K562 (cell line): Measurements from ENCODE around the gene SLC4A3. TPM values are rescaled to one million over a fixed set of nuclear protein-coding genes. Genes with fewer than 3 reads are reported as not detected.

ENCODE experiments used
- ATAC-seq: fragments of 200-7000 bp; cut with Tn5 transposase; 3 replicates; pipeline ENCODE4 v1.9.1; 2020; ENCODE audit warnings: moderate library complexity
- BruUV-seq: library from RNA; stranded (reverse); fragments of 400-500 nt; replicated peaks from 2 replicates; lab custom pipeline; 2021; lab: Mats Ljungman, UMichigan
- CTCF ChIA-PET: fragments of 300-600 bp; formaldehyde crosslinking; extraction: SDS; loops from one replicate; lab custom pipeline; 2021; ENCODE audit warnings: low intra/inter-chr PET ratio; lab: Yijun Ruan, JAX
- POLR2A ChIA-PET: fragments of 300-600, 350-650 bp; sonication (Branson Sonifier 250); formaldehyde crosslinking; extraction: SDS; loops from one replicate; lab custom pipeline; 2021; ENCODE audit warnings: antibody characterized with exemption, inconsistent platforms; lab: Yijun Ruan, JAX
- DNase-seq, 4 experiments: peaks; one replicate each; pipeline versions ENCODE4 v3.0.0 to v3.0.0-alpha.2; 2011 to 2018; ENCODE audit warnings: low spot score in 3 of 4, mixed read lengths in 3 of 4; ENCODE audit errors: extremely low read depth in 1 of 4
- FAIRE-seq: peaks from 2 replicates; lab custom pipeline; 2011; peaks lifted over from hg19 to GRCh38; lab: Jason Lieb, UNC
- H2AFZ ChIP-seq: 2 replicates; pipeline ENCODE4 v1.6.0; 2011; ENCODE audit warnings: low read depth, low read length, control low read depth, inconsistent platforms
- H3K27ac ChIP-seq: fragments of 200-600 bp; 3 replicates; pipeline ENCODE4 v1.8.0; 2011; ENCODE audit warnings: low read depth, mild to moderate bottlenecking, control low read depth, inconsistent platforms, low read length, moderate library complexity, mixed read lengths; ENCODE audit errors: extremely low read depth
- H3K27me3 ChIP-seq, 2 experiments: fragments of 300-600 bp in 1 of 2; 2 replicates in 1 of 2; 3 replicates in 1 of 2; pipeline versions ENCODE4 v1.6.0 to v1.8.0; 2011; ENCODE audit warnings: inconsistent platforms in 2 of 2, low read length in 2 of 2, mild to moderate bottlenecking in 1 of 2, mixed read lengths in 1 of 2, moderate library complexity in 1 of 2; ENCODE audit not compliant: control insufficient read depth in 2 of 2, insufficient read depth in 2 of 2
- H3K36me3 ChIP-seq: fragments of 300-600 bp; 3 replicates; pipeline ENCODE4 v1.8.0; 2011; ENCODE audit warnings: mild to moderate bottlenecking, low read length, inconsistent platforms; ENCODE audit not compliant: control insufficient read depth, insufficient read depth
- H3K4me1 ChIP-seq, 2 experiments: fragments of 200-600 bp in 1 of 2; replicated peaks in 1 of 2; 2 replicates in 1 of 2; 3 replicates in 1 of 2; pipeline versions ENCODE4 v1.5.1 to v1.8.0; 2011; ENCODE audit warnings: inconsistent platforms in 2 of 2, low read length in 2 of 2, mild to moderate bottlenecking in 1 of 2, mixed read lengths in 1 of 2, moderate library complexity in 1 of 2; ENCODE audit not compliant: control insufficient read depth in 2 of 2, insufficient read depth in 2 of 2
- H3K4me2 ChIP-seq: 2 replicates; pipeline ENCODE4 v1.6.1; 2011; ENCODE audit warnings: low read length, control low read depth, inconsistent platforms, mixed read lengths; ENCODE audit not compliant: insufficient read depth
- H3K4me3 ChIP-seq: fragments of 200-600 bp; sonication (generic), shearing (Covaris generic); 2 replicates; pipeline ENCODE4 v1.5.1; 2016; ENCODE audit warnings: control low read depth, inconsistent platforms
- H3K79me2 ChIP-seq: fragments of 200-600 bp; 3 replicates; pipeline ENCODE4 v1.8.0; 2011; ENCODE audit warnings: low read length, inconsistent platforms; ENCODE audit not compliant: control insufficient read depth, insufficient read depth
- H3K9ac ChIP-seq, 2 experiments: 2 replicates each; pipeline versions ENCODE4 v1.6.0 to v1.6.1; 2011; ENCODE audit warnings: low read depth in 2 of 2, low read length in 2 of 2, control low read depth in 1 of 2, inconsistent platforms in 1 of 2, mild to moderate bottlenecking in 1 of 2, mixed read lengths in 1 of 2; ENCODE audit not compliant: insufficient read depth in 1 of 2
- H3K9me1 ChIP-seq: one replicate; pipeline ENCODE4 v1.6.0; 2011; ENCODE audit warnings: inconsistent platforms, mild to moderate bottlenecking, low read length, moderate library complexity; ENCODE audit not compliant: control insufficient read depth, insufficient read depth
- H3K9me3 ChIP-seq: replicated peaks from 2 replicates; pipeline ENCODE4 v1.5.1; 2011; ENCODE audit warnings: low read depth, low read length, inconsistent platforms; ENCODE audit not compliant: control insufficient read depth, insufficient read depth
- H4K20me1 ChIP-seq: replicated peaks from 2 replicates; pipeline ENCODE4 v1.6.1; 2011; ENCODE audit warnings: low read length, inconsistent platforms, mixed read lengths; ENCODE audit not compliant: control insufficient read depth, insufficient read depth
- CCAR2 ChIP-seq: fragments of 200-400 bp; formaldehyde crosslinking; IDR thresholded peaks from 2 replicates; pipeline ENCODE4 v1.6.1; 2017; ENCODE audit warnings: mild to moderate bottlenecking, low read depth, low read length
- HNRNPK ChIP-seq: fragments of 200-400 bp; formaldehyde crosslinking; IDR thresholded peaks from one replicate; pipeline ENCODE4 v1.6.1; 2018; ENCODE audit warnings: mild to moderate bottlenecking, low read depth, low read length; ENCODE audit not compliant: poor library complexity, severe bottlenecking
- KHSRP ChIP-seq: fragments of 450-650 bp; IDR thresholded peaks from 2 replicates; pipeline ENCODE4 v1.6.1; 2017
- RBM34 ChIP-seq: fragments of 200-400 bp; formaldehyde crosslinking; IDR thresholded peaks from 2 replicates; pipeline ENCODE4 v1.6.1; 2018; ENCODE audit warnings: low read length, borderline replicate concordance; ENCODE audit not compliant: insufficient read depth
- SIRT6 ChIP-seq: IDR thresholded peaks from one replicate; pipeline ENCODE4 v1.6.1; 2012; ENCODE audit warnings: low read depth, mild to moderate bottlenecking, control low read depth, inconsistent platforms, low read length, moderate library complexity
- SIX5 ChIP-seq, 2 experiments: IDR thresholded peaks; 2 replicates each; pipeline ENCODE4 v1.6.1; 2011; ENCODE audit warnings: low read length in 2 of 2, borderline replicate concordance in 1 of 2, low read depth in 1 of 2, mild to moderate bottlenecking in 1 of 2, moderate library complexity in 1 of 2; ENCODE audit not compliant: insufficient read depth in 1 of 2
- SMAD1 ChIP-seq: fragments of 150-350 bp; IDR thresholded peaks from 2 replicates; pipeline ENCODE4 v1.6.1; 2014; ENCODE audit warnings: low read length, low read depth; ENCODE audit not compliant: partially characterized antibody
- SMAD4 ChIP-seq: fragments of 250-450 bp; sonication (Bioruptor Pico); conservative IDR thresholded peaks from 2 replicates; pipeline ENCODE4 v1.8.0; 2021; ENCODE audit warnings: inconsistent platforms, mild to moderate bottlenecking, moderate library complexity
- SMARCA4 ChIP-seq: fragments of 450-650 bp; IDR thresholded peaks from 2 replicates; pipeline ENCODE4 v1.6.1; 2016
- ZBED1 ChIP-seq: IDR thresholded peaks from 2 replicates; pipeline ENCODE4 v1.6.1; 2014
- ZNF165 ChIP-seq: fragments of 250-450 bp; sonication (Bioruptor Pico); IDR thresholded peaks from 2 replicates; pipeline ENCODE4 v1.4.0; 2020; ENCODE audit warnings: borderline replicate concordance
- ZNF263 ChIP-seq: sonication (generic); formaldehyde crosslinking; IDR thresholded peaks from 2 replicates; pipeline ENCODE4 v1.8.0; 2022; ENCODE audit warnings: mild to moderate bottlenecking, missing genetic modification reagents, borderline replicate concordance
- ZNF274 ChIP-seq: IDR thresholded peaks from 2 replicates; pipeline ENCODE4 v1.6.1; 2011; ENCODE audit warnings: low read depth, mild to moderate bottlenecking, low read length, moderate library complexity, borderline replicate concordance
- ZNF280A ChIP-seq: fragments of 450-650 bp; IDR thresholded peaks from 2 replicates; pipeline ENCODE4 v1.6.1; 2018; ENCODE audit warnings: mild to moderate bottlenecking, low read depth; ENCODE audit not compliant: partially characterized antibody
- ZNF282 ChIP-seq: sonication (generic); formaldehyde crosslinking; IDR thresholded peaks from 2 replicates; pipeline ENCODE4 v1.8.1; 2023; ENCODE audit warnings: missing genetic modification reagents
- ZNF778 ChIP-seq: fragments of 450-650 bp; formaldehyde crosslinking; IDR thresholded peaks from 2 replicates; pipeline ENCODE4 v1.4.0; 2020; ENCODE audit warnings: mild to moderate bottlenecking, moderate library complexity
- WGBS: fragments of 100-300 bp; shearing (Covaris generic); methylation state at CpG from one replicate; pipeline ENCODE4 v1.1.6; 2016; ENCODE audit warnings: low coverage, mixed read lengths; ENCODE audit not compliant: insufficient coverage; ENCODE audit errors: missing lambda C conversion rate; 5-methylcytosine and 5-hydroxymethylcytosine counted together
- in situ Hi-C: fragments of 300-500 bp; cut with MboI; formaldehyde crosslinking; loops from 4 replicates; pipeline ENCODE4 v1.15.0; 2018; ENCODE audit warnings: inconsistent platforms, mixed read lengths
- intact Hi-C: fragments of 100-400 bp; cut with micrococcal nuclease; formaldehyde crosslinking; loops from 2 replicates; pipeline ENCODE4 v1.14.2; 2022
- polyA plus RNA-seq, 8 experiments: library from polyadenylated mRNA; depleted of rRNA in 4 of 8; stranded (reverse) in 5 of 8; unstranded in 3 of 8; fragments of >200 nt; fragmentation: Nextera tagmentation in 2 of 8; fragmentation: Illumina TruSeq in 1 of 8; extraction: Ambion mirVana in 2 of 8; extraction: Trizol in 1 of 8; gene quantifications; 2 replicates each; pipeline versions ENCODE4 v1.2.1 to v1.2.3, GENCODE V29; 2011 to 2014; ENCODE audit warnings: inconsistent platforms in 1 of 8, missing spikeins in 1 of 8
- total RNA-seq, 7 experiments: library from RNA; depleted of rRNA in 6 of 7; stranded (reverse); fragments of >200 nt in 6 of 7; fragmentation: Illumina TruSeq in 2 of 7; extraction: Trizol in 2 of 7; gene quantifications; 2 replicates each; pipeline versions ENCODE4 v1.2.1 to v1.2.3, GENCODE V29; 2011 to 2021; ENCODE audit warnings: low replicate concordance in 1 of 7
- TF ChIP-seq, protein P1 (sequence below): sonication (generic); formaldehyde crosslinking; IDR thresholded peaks from 2 replicates; pipeline ENCODE4 v1.5.0; 2020; ENCODE audit warnings: missing genetic modification reagents

SLC4A3 gene
- total and polyA plus RNA-seq, 9 of the 15 experiments (the other 6 are each of a cell fraction or from before 2014, with no cell fraction given), result 0.04 to 0.31 (median 0.16) TPM; not detected in 5

DNA sequence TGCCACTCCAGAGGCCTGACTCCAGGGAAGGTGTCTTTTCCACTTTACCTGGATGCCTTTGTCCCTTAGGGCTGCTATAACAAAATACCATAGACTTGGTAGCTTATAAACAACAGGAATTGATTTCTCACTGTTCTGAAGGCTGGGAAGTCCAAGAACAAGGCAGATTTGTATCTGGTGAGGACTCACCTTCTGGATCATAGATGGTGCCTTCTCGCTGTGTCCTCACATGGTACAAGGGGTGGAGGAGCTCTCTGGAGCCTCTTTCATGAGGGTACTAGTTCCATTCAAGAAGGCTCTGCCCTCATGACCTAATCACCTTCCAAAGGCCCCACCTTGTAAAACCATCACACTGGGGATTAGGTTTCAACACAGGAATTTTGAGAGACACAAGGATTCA lies 52.1 kb downstream of the SLC4A3 start:
- no peaks in the 10 kb centered on the region for H3K36me3 ChIP-seq
- no peaks in the 10 kb centered on the region for H3K79me2 ChIP-seq
- H3K27ac ChIP-seq, result no peak overlapping the region
- H3K9me1 ChIP-seq, result no peaks in the 10 kb centered on the region
- ChIA-PET CTCF (no interaction called here), POLR2A (interaction anchor here (1.0 kb wide), 1 partner anchor 11 kb away, joined by 3 read pairs; no protein-coding TSS in a partner anchor)
- no peak for ATAC-seq
- H4K20me1 ChIP-seq, result no peaks in the 10 kb centered on the region
- H3K4me3 ChIP-seq, result no peak overlapping the region
- H2AFZ ChIP-seq, result no peak overlapping the region
- TF ChIP-seq SMAD1 (no peak), ZNF778 (CRISPR knock-in tag) (no peak), SMAD4 (CRISPR knock-in tag) (no peak), HNRNPK (no peak), ZNF280A (no peak), ZNF274 (no peak), SMARCA4 (no peak), SIX5 (IDR thresholded peaks at IDR 0.05; ENCODE audit: borderline replicate concordance in 1 of 2, insufficient read depth in 1 of 2, low read depth in 1 of 2, low read length in 2 of 2) (no peak), SIRT6 (no peak), ZNF282 (no peak), RBM34 (no peak), ZBED1 (no peak), CCAR2 (no peak), KHSRP (no peak), ZNF165 (CRISPR knock-in tag) (no peak), ZNF263 (CRISPR knock-in tag) (no peak)
- TF ChIP-seq, protein P1, sequence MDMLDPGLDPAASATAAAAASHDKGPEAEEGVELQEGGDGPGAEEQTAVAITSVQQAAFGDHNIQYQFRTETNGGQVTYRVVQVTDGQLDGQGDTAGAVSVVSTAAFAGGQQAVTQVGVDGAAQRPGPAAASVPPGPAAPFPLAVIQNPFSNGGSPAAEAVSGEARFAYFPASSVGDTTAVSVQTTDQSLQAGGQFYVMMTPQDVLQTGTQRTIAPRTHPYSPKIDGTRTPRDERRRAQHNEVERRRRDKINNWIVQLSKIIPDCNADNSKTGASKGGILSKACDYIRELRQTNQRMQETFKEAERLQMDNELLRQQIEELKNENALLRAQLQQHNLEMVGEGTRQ (CRISPR knock-in tag), result no peak
- intact Hi-C loops (no loop called here), in situ Hi-C loops (no loop called here)
- no peaks in the 10 kb centered on the region for H3K27me3 ChIP-seq
- no peaks in the 10 kb centered on the region for H3K9me3 ChIP-seq
- H3K4me2 ChIP-seq, result no peak overlapping the region
- BruUV-seq, result no TSS peak
- peaks cover 0 to 3% of the 10 kb centered on the region in 2 experiments; a peak in 3 of 5 replicates for H3K4me1 ChIP-seq
- no peak for DNase-seq
- FAIRE-seq, result no peak
- WGBS, result 30% methylated on average over 1 of the region's 1 CpG
- no peak overlapping the region for H3K9ac ChIP-seq
